Lower lobe of right lung (tissue), 2 donors: Measurements from ENCODE around the gene ZNF224. TPM values are rescaled to one million over a fixed set of nuclear protein-coding genes. Genes with fewer than 3 reads are reported as not detected.
A peak's percentile ranks its signal among the peaks of the same experiment; 100 is the strongest.
"Not testable (repeated sequence)": the region's sequence is repeated elsewhere in the genome, so short reads cannot be mapped to it uniquely, and the experiment has no call there.

ENCODE experiments used
- ATAC-seq, 2 donors: fragments of 200-7000 bp; cut with Tn5 transposase; one replicate each; pipeline ENCODE4 v1.9.1; 2020 to 2022; ENCODE audit warnings: mild to moderate bottlenecking in 2 of 2, moderate library complexity in 2 of 2
- DNase-seq: peaks from one replicate; pipeline ENCODE4 v3.0.0-alpha.2; 2020
- H3K27ac ChIP-seq: fragments of 200-600 bp; one replicate; pipeline ENCODE4 v1.8.0; 2022
- H3K27me3 ChIP-seq: fragments of 200-600 bp; one replicate; pipeline ENCODE4 v1.8.0; 2022; ENCODE audit warnings: low read depth
- H3K36me3 ChIP-seq: fragments of 200-600 bp; one replicate; pipeline ENCODE4 v1.8.0; 2022; ENCODE audit warnings: mild to moderate bottlenecking
- H3K4me1 ChIP-seq: fragments of 200-600 bp; one replicate; pipeline ENCODE4 v1.8.0; 2022
- H3K4me3 ChIP-seq: fragments of 200-600 bp; one replicate; pipeline ENCODE4 v1.8.0; 2022; ENCODE audit warnings: mild to moderate bottlenecking
- H3K9me3 ChIP-seq: fragments of 200-600 bp; one replicate; pipeline ENCODE4 v1.8.0; 2022
- CTCF ChIP-seq: fragments of 200-600 bp; IDR thresholded peaks from one replicate; pipeline ENCODE4 v1.8.0; 2022; ENCODE audit warnings: antibody characterized with exemption, mild to moderate bottlenecking
- intact Hi-C: fragments of 100-400 bp; cut with DNase I; formaldehyde crosslinking; loops from one replicate; pipeline ENCODE4 v1.11.0; 2022
- total RNA-seq: library from RNA; stranded (reverse); fragmentation: NEBNext Ultra II Directional; extraction: Animal tissue kit (Norgen Biotek cat#: 25700); gene quantifications from one replicate; pipeline ENCODE4 v1.2.1, GENCODE V29; 2021
- donor health status: DM: no; HTN: yes; CAD: no; lungs with severe emphysema.

ZNF224 gene
- total RNA-seq, 1 donor from 2014 or later = 31.6 TPM

GRCh38 chr19:44111910-44112463, 17.8 kb downstream of the ZNF224 start:
- peaks cover 19% of the 10 kb centered on the region for H3K4me1 ChIP-seq
- no peaks in the 10 kb centered on the region for H3K27me3 ChIP-seq
- H3K36me3 ChIP-seq = peaks cover 9% of the 10 kb centered on the region
- TF ChIP-seq CTCF = no peak
- peak overlapping the region; percentile 76 for H3K4me3 ChIP-seq
- ATAC-seq = no peak
- H3K27ac ChIP-seq = no peak overlapping the region
- peaks cover 48% of the 10 kb centered on the region for H3K9me3 ChIP-seq
- DNase-seq = no peak
- intact Hi-C loops = no loop called here

DNA sequence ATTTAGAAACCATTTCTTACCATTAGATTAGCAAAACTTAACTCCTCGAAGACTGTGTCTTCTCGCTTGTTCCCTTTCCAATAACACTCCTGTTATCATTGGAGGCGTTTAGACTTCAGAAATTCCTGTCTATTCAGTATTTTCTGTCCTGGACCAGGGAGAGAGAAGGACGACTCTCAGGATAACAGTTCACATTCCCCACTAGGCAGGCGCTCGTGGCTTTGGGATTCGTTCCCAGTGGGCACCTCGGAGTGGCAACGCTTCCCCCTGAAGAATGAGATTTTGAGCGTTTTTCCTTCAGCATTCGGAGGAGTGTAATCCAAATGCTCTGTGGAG, 18.6 kb downstream of the ZNF224 start:
- Histone ChIP-seq H3K27me3 (no peaks in the 10 kb centered on the region), H3K4me1 (peaks cover 19% of the 10 kb centered on the region), H3K36me3 (peaks cover 16% of the 10 kb centered on the region), H3K9me3 (peaks cover 40% of the 10 kb centered on the region), H3K4me3 (peak overlapping the region; percentile 76), H3K27ac (no peak overlapping the region)
- ATAC-seq (no peak), DNase-seq (no peak)
- no peak for TF ChIP-seq CTCF
- intact Hi-C loops = no loop called here

- H3K9me3 ChIP-seq = peaks cover 35% of the 10 kb centered on the region
- peak within 1 kb of the TSS; percentile 77 for H3K27ac ChIP-seq
- peaks cover 19% of the 10 kb centered on the region for H3K4me1 ChIP-seq
- ATAC-seq = peak; percentile 99 to 100
- peak; percentile 95 for DNase-seq
- intact Hi-C loops = no loop called here
- no peaks in the 10 kb centered on the region for H3K27me3 ChIP-seq
- H3K4me3 ChIP-seq = peak within 1 kb of the TSS; percentile 76
- peaks cover 21% of the 10 kb centered on the region for H3K36me3 ChIP-seq
- TF ChIP-seq CTCF = no peak
These were observed 19.1 kb downstream of the ZNF224 start, which contains the start of gene ZNF225 for GRCh38 chr19:44113138-44113783. ZNF225 (plus strand) TSS chr19:44113399; CDS start chr19:44115828, 2,429 bp downstream.

GRCh38 chr19:44113784-44114390, 19.7 kb downstream of the ZNF224 start:
- H3K4me1 ChIP-seq = peaks cover 19% of the 10 kb centered on the region
- no peak for TF ChIP-seq CTCF
- H3K9me3 ChIP-seq = peaks cover 28% of the 10 kb centered on the region
- H3K27me3 ChIP-seq = no peaks in the 10 kb centered on the region
- H3K27ac ChIP-seq = peak overlapping the region; percentile 77
- intact Hi-C loops = no loop called here
- ATAC-seq (peak in 1 of 2 donors; percentile 17), DNase-seq (no peak)
- peak overlapping the region; percentile 76 for H3K4me3 ChIP-seq
- H3K36me3 ChIP-seq = peaks cover 26% of the 10 kb centered on the region

DNA sequence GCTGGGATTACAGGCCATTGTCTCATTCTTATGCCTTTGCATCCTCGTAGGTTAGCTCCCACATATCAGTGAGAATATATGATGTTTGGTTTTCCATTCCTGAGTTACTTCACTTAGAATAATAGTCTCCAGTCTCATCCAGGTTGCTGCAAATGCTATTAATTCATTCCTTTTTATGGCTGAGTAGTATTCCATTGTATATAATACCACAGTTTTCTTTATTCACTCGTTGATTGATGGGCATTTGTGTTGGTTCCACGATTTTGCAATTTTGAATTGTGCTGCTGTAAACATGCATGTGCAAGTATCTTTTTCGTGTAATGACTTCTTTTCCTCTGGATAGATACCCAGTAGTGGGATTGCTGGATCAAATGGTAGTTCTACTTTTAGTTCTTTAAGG, 27.0 kb downstream of the ZNF224 start:
- H3K4me1 ChIP-seq, H3K4me3 ChIP-seq, DNase-seq, intact Hi-C loops, H3K27me3 ChIP-seq, H3K27ac ChIP-seq, ATAC-seq: not testable (repeated sequence)
- Histone ChIP-seq H3K36me3 (peaks cover 79% of the 10 kb centered on the region), H3K9me3 (peaks cover 44% of the 10 kb centered on the region)

DNA sequence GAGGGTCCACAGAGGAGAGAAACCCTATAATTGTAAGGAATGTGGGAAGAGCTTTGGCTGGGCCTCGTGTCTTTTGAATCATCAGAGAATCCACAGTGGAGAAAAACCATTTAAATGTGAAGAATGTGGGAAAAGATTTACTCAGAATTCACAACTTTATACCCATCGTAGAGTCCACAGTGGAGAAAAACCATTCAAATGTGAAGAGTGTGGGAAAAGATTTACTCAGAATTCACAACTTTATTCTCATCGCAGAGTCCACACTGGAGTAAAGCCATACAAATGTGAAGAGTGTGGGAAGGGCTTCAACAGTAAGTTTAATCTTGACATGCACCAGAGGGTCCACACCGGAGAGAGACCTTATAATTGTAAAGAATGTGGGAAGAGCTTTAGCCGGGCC, 37.8 kb downstream of the ZNF224 start:
- H3K27ac ChIP-seq = no peak overlapping the region
- TF ChIP-seq CTCF = no peak
- DNase-seq (no peak), ATAC-seq (no peak)
- peaks cover 38% of the 10 kb centered on the region for H3K36me3 ChIP-seq
- H3K4me1 ChIP-seq = no peaks in the 10 kb centered on the region
- intact Hi-C loops = no loop called here
- no peaks in the 10 kb centered on the region for H3K27me3 ChIP-seq
- no peak overlapping the region for H3K4me3 ChIP-seq
- peaks cover 62% of the 10 kb centered on the region for H3K9me3 ChIP-seq
